Erythroblast (primary cell): ENCODE measurements around the gene FCRL1.

ENCODE experiments used
- GATA1 ChIP-seq: IDR thresholded peaks from 2 replicates; pipeline ENCODE4 v1.6.1; 2011; ENCODE audit warnings: low read depth, mild to moderate bottlenecking, control low read depth, low read length, moderate library complexity
- POLR2A ChIP-seq: IDR thresholded peaks from 2 replicates; pipeline ENCODE4 v1.6.1; 2011; ENCODE audit warnings: mild to moderate bottlenecking, low read length

GRCh38 chr1:157799996-157800395, 19.9 kb downstream of the FCRL1 start:
- no peak for TF ChIP-seq POLR2A
- TF ChIP-seq GATA1 = no peak
